PC-9 (cell line): ENCODE results near the gene PARVG.

Source experiments
- EZH2 ChIP-seq: fragments of 200-600 bp; sonication (generic); IDR thresholded peaks from 2 replicates; pipeline ENCODE4 v1.8.0; 2017; ENCODE audit warnings: antibody characterized with exemption, low read depth
- TF ChIP-seq, protein P1 (sequence below): fragments of 200-600 bp; sonication (generic); conservative IDR thresholded peaks from 2 replicates; pipeline ENCODE4 v1.6.1; 2017; ENCODE audit warnings: mixed run types, antibody characterized with exemption, mild to moderate bottlenecking, moderate library complexity

DNA sequence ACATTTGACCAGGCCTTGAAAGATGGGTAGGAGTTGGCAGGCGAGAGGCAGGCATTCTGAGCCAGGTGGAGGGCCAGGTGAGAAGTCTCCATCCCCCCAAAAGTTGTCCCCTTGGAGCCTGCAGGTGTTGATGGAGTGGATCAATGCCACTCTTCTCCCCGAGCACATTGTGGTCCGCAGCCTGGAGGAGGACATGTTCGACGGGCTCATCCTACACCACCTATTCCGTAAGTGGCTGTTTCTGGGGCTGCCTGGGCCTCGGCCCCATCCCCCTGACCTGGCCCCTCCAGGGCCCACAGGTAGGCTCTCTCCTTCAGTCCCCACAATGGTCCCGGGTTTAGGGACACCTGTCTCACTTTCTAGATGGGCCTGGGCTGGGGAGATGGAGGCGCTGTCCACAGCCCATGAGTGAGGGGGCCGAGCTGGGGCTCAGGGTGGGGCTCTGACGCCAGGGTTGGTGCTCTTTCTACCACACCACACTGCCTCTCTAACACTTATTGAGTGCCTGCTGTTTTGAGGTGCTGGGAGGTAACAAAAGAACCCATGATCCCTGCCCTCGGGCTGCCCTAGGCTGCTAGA lies 7.0 kb downstream of the PARVG start:
- TF ChIP-seq, protein P1, sequence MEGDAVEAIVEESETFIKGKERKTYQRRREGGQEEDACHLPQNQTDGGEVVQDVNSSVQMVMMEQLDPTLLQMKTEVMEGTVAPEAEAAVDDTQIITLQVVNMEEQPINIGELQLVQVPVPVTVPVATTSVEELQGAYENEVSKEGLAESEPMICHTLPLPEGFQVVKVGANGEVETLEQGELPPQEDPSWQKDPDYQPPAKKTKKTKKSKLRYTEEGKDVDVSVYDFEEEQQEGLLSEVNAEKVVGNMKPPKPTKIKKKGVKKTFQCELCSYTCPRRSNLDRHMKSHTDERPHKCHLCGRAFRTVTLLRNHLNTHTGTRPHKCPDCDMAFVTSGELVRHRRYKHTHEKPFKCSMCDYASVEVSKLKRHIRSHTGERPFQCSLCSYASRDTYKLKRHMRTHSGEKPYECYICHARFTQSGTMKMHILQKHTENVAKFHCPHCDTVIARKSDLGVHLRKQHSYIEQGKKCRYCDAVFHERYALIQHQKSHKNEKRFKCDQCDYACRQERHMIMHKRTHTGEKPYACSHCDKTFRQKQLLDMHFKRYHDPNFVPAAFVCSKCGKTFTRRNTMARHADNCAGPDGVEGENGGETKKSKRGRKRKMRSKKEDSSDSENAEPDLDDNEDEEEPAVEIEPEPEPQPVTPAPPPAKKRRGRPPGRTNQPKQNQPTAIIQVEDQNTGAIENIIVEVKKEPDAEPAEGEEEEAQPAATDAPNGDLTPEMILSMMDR = no peak
- TF ChIP-seq EZH2 = no peak
